HS-27A (cell line): ENCODE measurements around the gene PAFAH1B2.
"Not testable (repeated sequence)": the region's sequence is repeated elsewhere in the genome, so short reads cannot be mapped to it uniquely, and the experiment has no call there.

Experiments
- DNase-seq: peaks from one replicate; pipeline ENCODE4 v3.0.0-alpha.2; 2012; ENCODE audit warnings: low read depth, missing footprints

The PAFAH1B2 gene

GRCh38 chr11:117202386-117203068 is 58.4 kb downstream of the PAFAH1B2 start:
- no peak for DNase-seq

DNA sequence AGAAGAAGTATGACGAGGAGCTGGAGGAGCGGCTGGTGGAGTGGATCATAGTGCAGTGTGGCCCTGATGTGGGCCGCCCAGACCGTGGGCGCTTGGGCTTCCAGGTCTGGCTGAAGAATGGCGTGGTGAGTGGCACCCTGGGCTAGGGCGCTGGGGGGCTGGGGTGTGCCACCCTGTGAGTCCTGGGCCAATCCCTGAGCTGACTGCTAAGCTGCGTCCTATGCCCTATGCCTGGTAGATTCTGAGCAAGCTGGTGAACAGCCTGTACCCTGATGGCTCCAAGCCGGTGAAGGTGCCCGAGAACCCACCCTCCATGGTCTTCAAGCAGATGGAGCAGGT is 59.0 kb downstream of the PAFAH1B2 start:
- DNase-seq: no peak

- no peak for DNase-seq
These were observed 60.4 kb downstream of the PAFAH1B2 start for GRCh38 chr11:117204283-117205080.

DNA sequence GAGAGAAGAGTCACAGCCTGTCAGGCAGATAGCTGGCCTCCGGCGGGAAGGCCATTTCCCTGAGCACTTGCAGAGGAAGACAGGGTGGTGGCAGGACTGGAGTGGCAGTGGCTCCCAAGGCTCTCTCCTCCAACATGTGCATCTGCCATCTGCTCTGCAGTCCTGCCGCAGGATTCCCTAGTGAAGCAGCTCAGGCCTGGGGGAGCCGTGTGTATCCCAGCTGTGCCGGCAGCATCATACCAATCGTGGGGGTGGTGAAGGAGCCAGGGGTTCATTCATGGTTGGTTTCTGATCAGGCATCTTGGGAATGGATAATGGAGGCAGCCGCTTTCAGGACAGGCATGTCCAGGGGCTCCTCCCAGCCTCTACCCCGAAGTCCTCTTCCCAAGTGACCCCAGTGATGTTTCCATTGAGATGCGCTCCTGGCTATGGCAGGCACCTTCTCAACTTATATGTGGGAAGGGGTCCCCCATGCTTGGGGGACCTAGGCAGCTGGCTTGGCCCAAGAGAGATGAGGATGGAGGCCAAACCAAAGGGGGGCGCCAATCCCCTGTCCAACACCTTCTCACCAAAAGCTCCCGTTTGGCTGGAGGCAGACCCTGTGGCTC is 61.2 kb downstream of the PAFAH1B2 start:
- no peak for DNase-seq

DNA sequence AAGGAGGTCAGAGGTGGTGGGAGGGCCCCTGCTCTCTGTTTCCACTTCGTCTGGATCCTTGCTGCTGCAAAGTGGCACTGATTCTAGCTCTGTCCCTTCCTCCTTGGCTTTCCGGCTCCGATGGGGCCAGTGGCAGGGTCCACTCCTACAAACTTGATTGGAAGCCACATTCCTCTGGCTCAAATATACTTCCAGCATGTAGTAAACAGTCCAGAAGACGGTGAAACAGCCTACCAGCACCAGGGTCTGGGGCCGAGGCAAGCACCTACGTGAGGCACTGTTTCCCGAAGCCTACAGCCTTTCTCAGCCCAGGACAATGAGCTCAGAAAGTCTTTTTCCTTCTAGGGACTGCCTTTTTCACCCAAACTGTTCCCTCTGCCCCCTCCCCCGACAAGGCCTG is 62.0 kb downstream of the PAFAH1B2 start:
- not testable (repeated sequence) for DNase-seq

GRCh38 chr11:117206859-117207258 is 62.8 kb downstream of the PAFAH1B2 start:
- DNase-seq: not testable (repeated sequence)

GRCh38 chr11:117207481-117207880 is 63.4 kb downstream of the PAFAH1B2 start:
- not testable (repeated sequence) for DNase-seq

DNA sequence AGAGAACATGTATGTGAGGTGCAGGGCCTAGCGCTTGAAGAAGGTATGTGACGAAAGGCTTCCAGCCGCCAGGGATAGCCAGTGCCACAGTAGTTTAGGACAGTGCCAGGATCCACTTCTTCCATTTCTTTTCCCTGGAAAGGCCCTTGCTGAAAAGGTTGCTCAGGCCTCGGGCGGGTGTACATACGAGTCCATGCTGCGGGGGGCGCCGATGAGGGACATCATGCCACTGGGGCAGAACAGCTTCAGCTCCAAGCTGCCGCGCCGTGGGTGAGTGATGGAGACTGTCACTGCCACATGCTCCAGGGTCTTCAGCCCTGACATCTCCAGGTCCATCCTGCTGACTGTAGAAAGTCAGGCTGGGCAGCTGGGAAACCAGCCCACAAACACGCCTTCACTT is 64.6 kb downstream of the PAFAH1B2 start:
- not testable (repeated sequence) for DNase-seq

- DNase-seq: not testable (repeated sequence)
These were observed 65.5 kb downstream of the PAFAH1B2 start for GRCh38 chr11:117209351-117210125.

DNA sequence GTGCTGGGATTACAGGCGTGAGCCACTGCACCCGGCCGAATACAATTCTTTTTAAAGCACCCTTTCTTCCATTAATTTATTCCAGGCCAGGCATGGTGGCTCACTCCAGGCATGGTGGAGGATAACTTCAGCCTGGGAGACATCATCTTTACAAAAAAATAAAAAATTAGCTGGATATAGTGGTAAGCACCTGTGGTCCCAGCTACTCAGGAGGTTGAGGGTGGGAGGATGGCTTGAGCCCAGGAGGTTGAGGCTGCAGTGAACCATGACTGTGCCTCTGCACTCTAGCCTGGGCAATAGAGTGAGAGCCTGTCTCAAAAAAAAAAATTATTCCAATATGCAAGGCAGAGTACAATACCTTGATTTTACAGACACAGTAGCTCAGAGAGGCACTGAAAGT is 66.5 kb downstream of the PAFAH1B2 start:
- DNase-seq: no peak

GRCh38 chr11:117212697-117213355 is 68.7 kb downstream of the PAFAH1B2 start:
- DNase-seq: no peak

GRCh38 chr11:117214404-117215110 is 70.5 kb downstream of the PAFAH1B2 start:
- DNase-seq: no peak

DNA sequence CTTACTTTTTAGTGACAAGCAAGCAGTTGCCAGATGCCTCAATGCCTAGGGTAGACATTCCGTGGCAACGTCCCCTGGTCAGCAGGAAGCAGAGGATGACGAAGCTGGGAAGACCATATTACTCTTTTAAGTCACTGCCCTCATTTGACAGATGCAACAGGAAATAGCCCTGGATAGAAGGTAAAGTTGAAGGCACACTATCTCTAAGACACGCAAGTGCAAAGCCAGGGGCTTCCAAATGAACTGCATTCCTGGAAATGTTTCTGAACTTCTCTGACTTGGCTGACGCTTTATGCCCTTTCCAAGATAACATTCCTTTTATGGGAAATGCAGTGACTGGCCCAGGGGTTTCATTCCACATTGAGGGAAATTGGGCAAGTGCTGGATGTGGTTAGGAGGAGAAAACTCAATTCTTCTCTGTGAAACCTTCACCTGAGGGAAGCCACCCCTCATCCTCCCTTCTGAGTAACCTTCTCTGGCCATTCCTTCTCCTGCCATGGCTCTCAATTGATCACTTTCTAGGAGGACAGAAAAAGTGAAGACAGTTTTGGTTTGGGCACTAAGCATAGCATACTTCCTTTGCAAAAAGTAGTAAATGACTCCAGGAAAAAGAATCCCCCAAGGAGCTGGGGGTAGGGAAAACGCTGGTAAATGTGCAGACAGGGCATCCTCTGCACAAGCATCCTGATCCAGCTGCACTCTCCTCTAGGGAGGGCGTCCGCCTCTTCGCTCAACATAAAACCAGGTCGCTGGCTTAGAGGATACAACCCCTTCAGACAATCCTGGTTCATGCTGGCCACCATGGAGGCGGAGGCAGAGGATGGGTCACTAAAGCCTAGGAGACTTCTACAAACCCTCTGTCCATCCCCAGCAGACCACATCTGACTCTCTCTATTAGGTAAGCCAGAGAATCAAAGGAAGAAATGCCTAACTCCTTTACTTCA is 73.3 kb downstream of the PAFAH1B2 start:
- DNase-seq: no peak

GRCh38 chr11:117218133-117218915 is 74.2 kb downstream of the PAFAH1B2 start:
- no peak for DNase-seq

DNA sequence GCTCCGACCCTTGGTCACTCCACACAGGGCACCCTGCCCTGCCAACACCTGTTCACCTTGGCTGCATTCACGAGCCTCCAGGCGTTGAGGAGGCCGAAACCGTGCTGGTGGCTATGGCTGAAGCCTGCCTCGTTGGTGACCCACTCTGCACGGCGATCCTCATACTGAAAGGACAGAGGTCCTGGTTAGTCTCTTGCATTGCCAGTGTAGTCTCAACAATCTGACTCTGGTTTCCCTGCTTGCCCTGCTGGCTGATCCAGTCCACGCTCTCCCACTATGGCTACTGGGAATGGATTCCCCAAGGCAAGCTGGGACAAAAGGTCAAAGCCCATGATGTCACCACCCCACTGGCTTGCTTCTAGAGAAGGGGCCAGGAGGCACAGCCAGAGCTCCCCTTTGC is 74.9 kb downstream of the PAFAH1B2 start:
- no peak for DNase-seq

- no peak for DNase-seq
These were observed 75.4 kb downstream of the PAFAH1B2 start for GRCh38 chr11:117219455-117219854.

DNA sequence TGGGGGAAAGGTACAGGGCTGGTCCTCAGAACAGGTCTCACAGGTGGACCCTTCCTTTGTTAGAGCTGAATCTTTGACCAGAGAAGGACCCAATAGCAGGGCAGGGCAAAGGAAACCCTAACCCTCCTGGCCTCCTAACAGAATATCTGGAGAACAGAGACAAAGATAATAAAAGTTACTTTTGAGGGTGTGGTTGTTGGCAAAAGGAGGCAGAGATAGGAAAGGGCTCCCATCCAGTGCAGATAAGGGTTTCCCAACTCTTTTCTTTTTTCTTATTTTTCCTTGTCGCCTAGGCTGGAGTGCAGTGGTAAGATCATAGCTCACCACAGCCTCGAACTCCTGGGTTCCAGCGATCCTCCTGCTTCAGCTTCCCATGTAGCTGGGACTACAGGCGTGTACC is 75.9 kb downstream of the PAFAH1B2 start:
- DNase-seq: no peak

DNA sequence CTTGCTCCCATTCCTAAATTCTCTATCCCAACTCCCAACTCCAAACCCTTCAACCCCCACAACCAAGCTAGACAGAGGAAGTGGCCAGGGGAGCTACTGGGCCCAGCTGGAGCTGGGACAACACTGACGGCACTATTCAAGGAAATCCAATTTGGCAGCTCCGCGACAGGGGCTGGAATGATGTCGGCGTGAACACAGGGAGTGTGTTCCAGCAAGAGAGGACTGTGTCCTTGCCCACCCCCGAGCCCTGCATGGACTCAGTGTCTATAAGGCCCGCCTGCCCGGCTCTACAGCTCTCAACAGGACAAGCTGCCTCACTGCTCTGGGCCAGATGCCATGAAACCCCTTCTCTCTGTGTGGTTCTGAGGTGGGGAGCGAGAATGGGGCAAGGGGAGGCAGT is 76.5 kb downstream of the PAFAH1B2 start:
- DNase-seq: no peak
